Measurements from ENCODE around the gene NDST1. TPM values are rescaled to one million over a fixed set of nuclear protein-coding genes. Genes with fewer than 3 reads are reported as not detected.

NDST1 gene
- total RNA-seq, 1 donor from 2014 or later = 228 TPM

DNA sequence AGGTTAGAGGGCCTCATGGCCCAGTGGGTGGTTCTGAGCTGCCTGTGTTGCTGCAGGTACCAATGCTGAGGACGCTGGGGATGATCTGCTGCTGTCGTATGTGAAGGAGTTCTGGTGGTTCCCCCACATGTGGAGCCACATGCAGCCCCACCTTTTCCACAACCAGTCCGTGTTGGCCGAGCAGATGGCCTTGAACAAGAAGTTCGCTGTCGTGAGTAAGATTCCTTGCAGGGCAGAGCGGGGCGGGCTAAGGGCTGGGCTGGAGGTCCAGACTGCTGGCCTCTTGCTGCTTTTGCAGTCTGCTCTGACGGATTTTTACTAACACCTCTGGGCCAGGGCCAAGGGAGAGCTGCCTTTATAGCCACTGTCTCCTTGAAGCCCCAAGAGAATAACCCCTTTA, 26.9 kb downstream of the NDST1 start:
- H3K27ac Mint-ChIP-seq (ENCODE audit: unreplicated experiment) = no peak overlapping the region
- no peak for DNase-seq (ENCODE audit: low spot score)
- no peak overlapping the region for H3K4me3 Mint-ChIP-seq (ENCODE audit: unreplicated experiment)
- no peaks in the 10 kb centered on the region for H3K27me3 Mint-ChIP-seq (ENCODE audit: low read depth)
- TF ChIP-seq CTCF (IDR thresholded peaks at IDR 0.05) = no peak
- peaks cover 29% of the 10 kb centered on the region for H3K36me3 Mint-ChIP-seq (ENCODE audit: low read depth)
- no peaks in the 10 kb centered on the region for H3K9me3 Mint-ChIP-seq (ENCODE audit: low read depth)
- H3K4me1 Mint-ChIP-seq (ENCODE audit: low read depth) = peaks cover 26% of the 10 kb centered on the region

GRCh38 chr5:150535611-150536010, 27.7 kb downstream of the NDST1 start:
- no peak for DNase-seq (ENCODE audit: low spot score)
- no peaks in the 10 kb centered on the region for H3K27me3 Mint-ChIP-seq (ENCODE audit: low read depth)
- H3K9me3 Mint-ChIP-seq (ENCODE audit: low read depth) = no peaks in the 10 kb centered on the region
- no peak overlapping the region for H3K4me3 Mint-ChIP-seq (ENCODE audit: unreplicated experiment)
- peaks cover 29% of the 10 kb centered on the region for H3K4me1 Mint-ChIP-seq (ENCODE audit: low read depth)
- TF ChIP-seq CTCF (IDR thresholded peaks at IDR 0.05) = no peak
- no peak overlapping the region for H3K27ac Mint-ChIP-seq (ENCODE audit: unreplicated experiment)
- peaks cover 35% of the 10 kb centered on the region for H3K36me3 Mint-ChIP-seq (ENCODE audit: low read depth)

- H3K9me3 Mint-ChIP-seq (ENCODE audit: low read depth) = no peaks in the 10 kb centered on the region
- peaks cover 52% of the 10 kb centered on the region for H3K4me1 Mint-ChIP-seq (ENCODE audit: low read depth)
- no peak for DNase-seq (ENCODE audit: low spot score)
- peaks cover 45% of the 10 kb centered on the region for H3K36me3 Mint-ChIP-seq (ENCODE audit: low read depth)
- no peaks in the 10 kb centered on the region for H3K27me3 Mint-ChIP-seq (ENCODE audit: low read depth)
- no peak for TF ChIP-seq CTCF (IDR thresholded peaks at IDR 0.05)
- H3K27ac Mint-ChIP-seq (ENCODE audit: unreplicated experiment) = peak overlapping the region; percentile 86
- no peak overlapping the region for H3K4me3 Mint-ChIP-seq (ENCODE audit: unreplicated experiment)
These were observed 30.3 kb downstream of the NDST1 start for GRCh38 chr5:150538007-150538917.

GRCh38 chr5:150539206-150539605, 31.3 kb downstream of the NDST1 start:
- Mint-ChIP-seq H3K9me3 (ENCODE audit: low read depth) (no peaks in the 10 kb centered on the region), H3K27ac (ENCODE audit: unreplicated experiment) (peak overlapping the region; percentile 96), H3K27me3 (ENCODE audit: low read depth) (no peaks in the 10 kb centered on the region), H3K36me3 (ENCODE audit: low read depth) (peaks cover 51% of the 10 kb centered on the region), H3K4me3 (ENCODE audit: unreplicated experiment) (no peak overlapping the region), H3K4me1 (ENCODE audit: low read depth) (peaks cover 59% of the 10 kb centered on the region)
- no peak for TF ChIP-seq CTCF (IDR thresholded peaks at IDR 0.05)
- DNase-seq (ENCODE audit: low spot score) = peak; percentile 55

DNA sequence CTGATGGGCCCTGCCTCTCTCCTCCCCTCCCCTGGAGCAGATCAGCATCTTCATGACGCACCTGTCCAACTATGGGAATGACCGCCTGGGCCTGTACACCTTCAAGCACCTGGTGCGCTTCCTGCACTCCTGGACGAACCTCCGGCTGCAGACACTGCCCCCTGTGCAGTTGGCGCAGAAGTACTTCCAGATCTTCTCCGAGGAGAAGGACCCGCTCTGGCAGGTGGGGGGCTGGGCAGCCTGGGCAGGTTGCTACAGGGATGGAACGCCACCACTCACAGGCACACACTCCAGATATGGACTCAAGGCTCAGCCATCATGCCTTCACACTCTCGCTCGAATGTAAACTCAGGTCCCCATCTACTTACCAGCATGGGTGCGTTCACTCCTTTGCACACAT, 32.1 kb downstream of the NDST1 start:
- Mint-ChIP-seq H3K4me1 (ENCODE audit: low read depth) (peaks cover 60% of the 10 kb centered on the region), H3K27ac (ENCODE audit: unreplicated experiment) (peak overlapping the region; percentile 96), H3K27me3 (ENCODE audit: low read depth) (no peaks in the 10 kb centered on the region), H3K9me3 (ENCODE audit: low read depth) (no peaks in the 10 kb centered on the region), H3K36me3 (ENCODE audit: low read depth) (peaks cover 48% of the 10 kb centered on the region), H3K4me3 (ENCODE audit: unreplicated experiment) (no peak overlapping the region)
- TF ChIP-seq CTCF (IDR thresholded peaks at IDR 0.05) = no peak
- DNase-seq (ENCODE audit: low spot score) = no peak

All from chondrocyte (in vitro differentiated cells).